Endothelial cell of umbilical vein (primary cell): Measurements from ENCODE around the gene TRIM21.

ENCODE experiments used
- EZH2 ChIP-seq: IDR thresholded peaks from 2 replicates; pipeline ENCODE4 v1.6.1; 2012; ENCODE audit warnings: borderline replicate concordance, low read depth, mild to moderate bottlenecking, moderate library complexity, low read length, inconsistent platforms; ENCODE audit not compliant: severe bottlenecking
- FOS ChIP-seq: IDR thresholded peaks from 2 replicates; pipeline ENCODE4 v1.6.1; 2011; ENCODE audit warnings: mild to moderate bottlenecking, low read length, moderate library complexity, borderline replicate concordance; ENCODE audit not compliant: insufficient read depth
- MAX ChIP-seq: IDR thresholded peaks from 2 replicates; pipeline ENCODE4 v1.6.1; 2011; ENCODE audit not compliant: insufficient read depth, insufficient read length
- POLR2A ChIP-seq: IDR thresholded peaks from 2 replicates; pipeline ENCODE4 v1.6.1; 2012; ENCODE audit warnings: low read depth, mild to moderate bottlenecking, control low read depth, low read length
- POLR2AphosphoS5 ChIP-seq: IDR thresholded peaks from 2 replicates; pipeline ENCODE4 v1.6.1; 2012; ENCODE audit warnings: low read depth, mild to moderate bottlenecking, control low read depth, low read length, moderate library complexity; ENCODE audit not compliant: insufficient read depth
- TF ChIP-seq, protein P1 (sequence below), 2 donors: IDR thresholded peaks; 1 replicate in 1 of 2; 2 replicates in 1 of 2; pipeline ENCODE4 v1.5.1; 2011; ENCODE audit warnings: low read length in 2 of 2, mild to moderate bottlenecking in 2 of 2, moderate library complexity in 2 of 2, control low read depth in 1 of 2, inconsistent platforms in 1 of 2, low read depth in 1 of 2; ENCODE audit not compliant: insufficient read depth in 1 of 2; ENCODE audit errors: extremely low read depth in 1 of 2

GRCh38 chr11:4416816-4417215 is 23.3 kb upstream of the TRIM21 start:
- TF ChIP-seq, protein P1, sequence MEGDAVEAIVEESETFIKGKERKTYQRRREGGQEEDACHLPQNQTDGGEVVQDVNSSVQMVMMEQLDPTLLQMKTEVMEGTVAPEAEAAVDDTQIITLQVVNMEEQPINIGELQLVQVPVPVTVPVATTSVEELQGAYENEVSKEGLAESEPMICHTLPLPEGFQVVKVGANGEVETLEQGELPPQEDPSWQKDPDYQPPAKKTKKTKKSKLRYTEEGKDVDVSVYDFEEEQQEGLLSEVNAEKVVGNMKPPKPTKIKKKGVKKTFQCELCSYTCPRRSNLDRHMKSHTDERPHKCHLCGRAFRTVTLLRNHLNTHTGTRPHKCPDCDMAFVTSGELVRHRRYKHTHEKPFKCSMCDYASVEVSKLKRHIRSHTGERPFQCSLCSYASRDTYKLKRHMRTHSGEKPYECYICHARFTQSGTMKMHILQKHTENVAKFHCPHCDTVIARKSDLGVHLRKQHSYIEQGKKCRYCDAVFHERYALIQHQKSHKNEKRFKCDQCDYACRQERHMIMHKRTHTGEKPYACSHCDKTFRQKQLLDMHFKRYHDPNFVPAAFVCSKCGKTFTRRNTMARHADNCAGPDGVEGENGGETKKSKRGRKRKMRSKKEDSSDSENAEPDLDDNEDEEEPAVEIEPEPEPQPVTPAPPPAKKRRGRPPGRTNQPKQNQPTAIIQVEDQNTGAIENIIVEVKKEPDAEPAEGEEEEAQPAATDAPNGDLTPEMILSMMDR (IDR thresholded peaks at IDR 0.05; ENCODE audit: extremely low read depth in 1 of 2, insufficient read depth in 1 of 2, low read depth in 1 of 2, low read length in 2 of 2), result no peak
- no peak for TF ChIP-seq POLR2A
- no peak for TF ChIP-seq EZH2
- TF ChIP-seq FOS, result no peak
- TF ChIP-seq MAX, result no peak
- no peak for TF ChIP-seq POLR2AphosphoS5
